LNCAP (cell line): Measurements from ENCODE around the gene CCDC178.

Experiments used
- CTCF ChIP-seq: fragments of 450-650 bp; IDR thresholded peaks from 2 replicates; pipeline ENCODE4 v1.5.1; 2017; ENCODE audit warnings: mild to moderate bottlenecking

Gene CCDC178

DNA sequence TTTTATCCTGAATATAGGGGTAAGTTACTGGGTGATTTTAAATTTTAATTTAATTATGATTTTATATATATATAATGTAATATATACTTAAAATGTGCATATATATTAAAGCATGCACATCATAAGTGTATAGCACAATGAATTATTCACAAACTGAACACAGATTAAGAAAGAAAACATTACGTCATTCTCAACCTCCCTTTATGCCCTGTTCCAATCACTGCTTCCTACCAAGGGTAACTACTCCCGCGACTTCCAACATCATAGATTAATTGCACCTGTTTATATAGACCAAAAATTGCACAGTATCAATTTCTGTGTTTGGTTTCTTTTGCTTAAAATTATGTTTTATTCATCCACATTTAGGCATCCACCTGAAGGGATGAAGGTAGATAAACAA lies 366.4 kb downstream of the CCDC178 start:
- no peak for TF ChIP-seq CTCF

DNA sequence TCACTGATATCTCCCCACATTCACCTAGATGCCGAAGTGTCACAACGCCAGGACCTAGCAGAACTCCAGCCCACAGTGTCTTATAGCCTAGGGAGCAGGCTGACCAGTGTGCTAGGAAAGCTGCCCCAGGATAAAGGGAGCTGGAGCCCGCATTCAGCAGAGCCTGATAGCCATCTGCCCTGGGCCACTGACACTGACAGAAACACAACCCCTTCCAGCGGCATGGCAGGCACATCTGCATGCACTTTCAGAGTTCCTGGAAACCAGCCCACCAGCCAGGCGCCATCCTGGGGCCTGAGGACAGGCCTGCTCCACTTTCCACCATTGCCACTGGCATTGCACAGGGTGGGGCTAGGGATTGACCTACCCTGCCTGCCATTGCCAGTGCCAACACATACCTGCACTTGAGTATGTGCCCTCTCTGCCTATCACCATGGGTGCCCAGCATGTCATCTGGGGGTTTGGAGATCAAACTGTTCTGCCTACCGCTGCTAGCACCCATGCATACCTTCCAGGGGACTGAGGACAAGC lies 377.6 kb downstream of the CCDC178 start:
- no peak for TF ChIP-seq CTCF

- TF ChIP-seq CTCF = no peak
Measured at GRCh38 chr18:33052886-33053285, 387.6 kb downstream of the CCDC178 start.

DNA sequence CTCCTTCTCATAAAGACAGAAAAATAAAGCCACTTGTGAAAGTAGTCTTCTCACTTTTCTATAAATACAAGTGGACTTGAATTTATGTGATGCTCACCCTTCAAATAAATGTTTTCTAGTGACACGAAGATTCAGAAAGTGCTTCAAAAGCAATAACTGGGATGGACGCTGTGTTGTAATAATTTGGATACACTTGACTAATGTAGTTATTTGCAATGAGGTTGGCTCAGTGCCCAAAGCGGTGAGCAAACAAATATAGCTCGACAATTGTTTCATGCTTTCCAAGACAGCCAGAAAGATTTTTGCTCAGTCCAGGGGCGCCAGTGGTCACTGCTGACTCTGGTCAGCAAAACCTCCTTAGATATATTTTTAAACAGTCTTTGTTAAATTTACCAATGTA lies 389.1 kb downstream of the CCDC178 start:
- TF ChIP-seq CTCF = no peak

DNA sequence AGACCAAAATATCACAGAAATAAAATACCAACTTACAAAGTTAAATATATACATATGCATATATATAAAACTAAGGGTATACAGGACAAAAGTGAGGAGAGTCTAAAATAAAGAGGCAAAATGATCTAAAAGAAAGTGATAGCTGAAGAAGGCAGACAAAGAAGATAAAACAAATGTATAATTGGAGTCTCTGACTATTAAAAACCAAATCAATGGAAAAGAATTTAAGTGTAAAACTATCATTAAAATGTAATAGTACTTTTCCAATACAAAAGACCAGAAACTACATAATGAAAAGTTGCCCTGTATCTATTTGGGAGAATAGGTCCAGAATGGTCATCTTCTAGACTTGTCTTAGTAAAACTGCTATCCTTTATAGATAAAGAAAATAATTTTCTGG lies 400.3 kb downstream of the CCDC178 start:
- no peak for TF ChIP-seq CTCF

DNA sequence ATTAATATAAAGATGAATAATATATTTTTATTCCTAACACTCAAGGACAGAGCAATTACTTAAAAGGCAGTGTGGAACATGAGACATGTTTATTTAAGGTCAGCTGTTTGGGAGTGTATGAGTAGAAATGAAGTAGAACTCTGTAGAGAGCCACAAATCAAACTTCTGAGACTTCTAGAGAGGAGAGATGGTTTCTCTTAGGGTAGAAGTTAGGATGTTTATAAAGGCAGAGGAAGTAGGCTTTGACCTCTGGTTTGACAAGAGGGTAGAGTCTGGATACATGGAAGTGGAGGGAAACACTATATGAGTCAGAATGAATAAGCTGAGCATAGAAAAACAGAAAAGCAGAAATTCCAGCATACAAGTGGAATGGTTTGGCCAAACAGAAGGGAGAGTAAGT lies 405.6 kb downstream of the CCDC178 start:
- no peak for TF ChIP-seq CTCF

DNA sequence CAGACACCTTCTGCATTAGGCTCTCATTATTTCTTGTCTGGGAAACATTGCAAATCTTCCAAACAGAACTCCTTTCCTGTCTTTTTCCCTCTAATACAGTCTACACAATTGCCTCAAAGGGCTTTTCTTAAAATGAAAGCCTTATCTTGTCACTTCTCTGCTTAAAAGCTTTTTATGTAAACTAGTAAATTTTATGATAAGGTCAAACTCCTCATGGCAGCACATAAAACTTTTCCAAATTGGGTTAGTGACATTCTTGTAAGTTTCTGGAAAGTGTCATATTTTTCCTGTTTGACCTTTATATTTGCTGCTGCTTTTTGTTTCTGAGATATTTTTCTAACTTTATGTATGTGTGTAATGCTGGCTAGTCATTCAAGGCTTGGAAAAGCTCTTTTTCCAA lies 406.3 kb downstream of the CCDC178 start:
- no peak for TF ChIP-seq CTCF

- TF ChIP-seq CTCF = no peak
Measured at GRCh38 chr18:33022370-33022769, 418.2 kb downstream of the CCDC178 start.
